Karpas-422 (cell line): ENCODE measurements around the gene PTPRO. TPM values are rescaled to one million over a fixed set of nuclear protein-coding genes. Genes with fewer than 3 reads are reported as not detected.
A peak's percentile ranks its signal among the peaks of the same experiment; 100 is the strongest.

Experiments
- DNase-seq: peaks from one replicate; pipeline ENCODE4 v3.0.0-alpha.2; 2015
- H2AFZ ChIP-seq: fragments of 200-600 bp; sonication (generic); 2 replicates; pipeline ENCODE4 v1.6.1; 2014; ENCODE audit warnings: antibody characterized with exemption, low read length, mixed read lengths
- H3K27ac ChIP-seq: fragments of 200-600 bp; sonication (generic); 2 replicates; pipeline ENCODE4 v1.5.1; 2014; ENCODE audit warnings: mild to moderate bottlenecking, low read length, moderate library complexity
- H3K27me3 ChIP-seq: fragments of 200-600 bp; sonication (generic); 2 replicates; pipeline ENCODE4 v1.6.1; 2014; ENCODE audit warnings: low read length, mixed read lengths
- H3K36me3 ChIP-seq: fragments of 200-600 bp; sonication (generic); 2 replicates; pipeline ENCODE4 v1.6.1; 2014; ENCODE audit warnings: low read length, mixed read lengths; ENCODE audit not compliant: insufficient read depth
- H3K4me1 ChIP-seq: fragments of 200-600 bp; sonication (generic); 2 replicates; pipeline ENCODE4 v1.6.1; 2014; ENCODE audit warnings: mild to moderate bottlenecking, low read length, mixed read lengths
- H3K4me2 ChIP-seq: fragments of 200-600 bp; sonication (generic); 2 replicates; pipeline ENCODE4 v1.6.1; 2014; ENCODE audit warnings: low read length, low read depth, mild to moderate bottlenecking; ENCODE audit not compliant: poor library complexity, severe bottlenecking
- H3K4me3 ChIP-seq: fragments of 200-600 bp; sonication (generic); 2 replicates; pipeline ENCODE4 v1.5.1; 2014; ENCODE audit warnings: mild to moderate bottlenecking, antibody characterized with exemption, low read length, mixed read lengths
- H3K79me2 ChIP-seq: fragments of 200-600 bp; sonication (generic); 2 replicates; pipeline ENCODE4 v1.6.1; 2014; ENCODE audit warnings: mild to moderate bottlenecking, low read length, mixed read lengths
- H3K9ac ChIP-seq: fragments of 200-600 bp; sonication (generic); 2 replicates; pipeline ENCODE4 v1.6.0; 2014; ENCODE audit warnings: low read length
- H3K9me2 ChIP-seq: fragments of 200-600 bp; sonication (generic), shearing (Covaris generic); replicated peaks from 2 replicates; pipeline ENCODE4 v1.6.0; 2014; ENCODE audit warnings: mild to moderate bottlenecking, low read length, moderate library complexity; ENCODE audit not compliant: insufficient read depth
- H3K9me3 ChIP-seq: fragments of 300-700, 200-600 bp; sonication (generic); 2 replicates; pipeline ENCODE4 v1.6.1; 2014; ENCODE audit warnings: low read length, mixed read lengths
- H4K20me1 ChIP-seq: fragments of 200-600 bp; sonication (generic); 2 replicates; pipeline ENCODE4 v1.6.1; 2014; ENCODE audit warnings: mild to moderate bottlenecking, antibody characterized with exemption, low read length, low read depth; ENCODE audit not compliant: insufficient read depth
- total RNA-seq: library from RNA; depleted of rRNA; stranded (reverse); fragments of >200 nt; shearing (Covaris generic); gene quantifications from 2 replicates; pipeline ENCODE4 v1.2.3, GENCODE V29; 2014; ENCODE audit warnings: low replicate concordance

PTPRO gene
- total RNA-seq, 1 experiment from 2014 or later: not detected

DNA sequence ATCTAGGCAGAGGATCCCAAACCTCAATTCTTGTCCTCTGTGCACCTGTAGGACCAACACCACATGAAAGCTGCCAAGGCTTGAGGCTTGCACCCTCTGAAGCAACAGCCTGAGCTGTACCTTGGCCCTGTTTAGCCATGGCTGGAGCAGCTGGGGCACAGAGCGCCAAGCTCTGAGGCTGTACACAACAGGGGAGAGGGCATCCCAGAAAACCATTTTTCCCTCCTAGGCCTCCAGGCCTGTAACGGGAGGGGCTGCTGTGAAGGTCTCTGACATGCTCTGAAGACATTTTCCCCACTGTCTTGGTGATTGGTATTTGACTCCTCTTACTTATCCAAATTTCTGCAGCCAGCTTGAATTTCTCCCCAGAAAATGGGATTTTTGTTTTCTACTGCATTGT is 22.4 kb upstream of the PTPRO start:
- Histone ChIP-seq H3K27ac (no peak overlapping the region), H2AFZ (no peak overlapping the region), H3K79me2 (no peaks in the 10 kb centered on the region), H4K20me1 (no peaks in the 10 kb centered on the region), H3K4me1 (no peaks in the 10 kb centered on the region), H3K27me3 (no peaks in the 10 kb centered on the region), H3K4me3 (no peak overlapping the region), H3K36me3 (no peaks in the 10 kb centered on the region), H3K9ac (no peak overlapping the region), H3K4me2 (no peak overlapping the region), H3K9me2 (no peaks in the 10 kb centered on the region), H3K9me3 (no peaks in the 10 kb centered on the region)
- DNase-seq: no peak

GRCh38 chr12:15304296-15304695 is 18.0 kb upstream of the PTPRO start:
- Histone ChIP-seq H3K9me3 (no peaks in the 10 kb centered on the region), H3K4me3 (no peak overlapping the region), H3K27ac (no peak overlapping the region), H3K27me3 (no peaks in the 10 kb centered on the region), H2AFZ (no peak overlapping the region), H3K79me2 (no peaks in the 10 kb centered on the region), H3K4me2 (no peak overlapping the region), H3K9ac (no peak overlapping the region), H4K20me1 (no peaks in the 10 kb centered on the region), H3K9me2 (no peaks in the 10 kb centered on the region), H3K4me1 (no peaks in the 10 kb centered on the region), H3K36me3 (no peaks in the 10 kb centered on the region)
- no peak for DNase-seq

- Histone ChIP-seq H3K4me3 (no peak overlapping the region), H3K9me3 (no peaks in the 10 kb centered on the region), H3K79me2 (no peaks in the 10 kb centered on the region), H3K36me3 (no peaks in the 10 kb centered on the region), H4K20me1 (no peaks in the 10 kb centered on the region), H3K27ac (no peak overlapping the region), H3K9ac (no peak overlapping the region), H3K4me1 (no peaks in the 10 kb centered on the region), H3K4me2 (no peak overlapping the region), H2AFZ (no peak overlapping the region), H3K27me3 (no peaks in the 10 kb centered on the region), H3K9me2 (no peaks in the 10 kb centered on the region)
- DNase-seq: no peak
Observed at GRCh38 chr12:15306605-15307004, 15.7 kb upstream of the PTPRO start.

GRCh38 chr12:15307079-15307478 is 15.2 kb upstream of the PTPRO start:
- Histone ChIP-seq H3K9me2 (no peaks in the 10 kb centered on the region), H3K9me3 (no peaks in the 10 kb centered on the region), H2AFZ (no peak overlapping the region), H3K27ac (no peak overlapping the region), H4K20me1 (no peaks in the 10 kb centered on the region), H3K27me3 (no peaks in the 10 kb centered on the region), H3K4me3 (no peak overlapping the region), H3K79me2 (no peaks in the 10 kb centered on the region), H3K36me3 (no peaks in the 10 kb centered on the region), H3K4me2 (no peak overlapping the region), H3K9ac (no peak overlapping the region), H3K4me1 (no peaks in the 10 kb centered on the region)
- DNase-seq: peak; percentile 42

- Histone ChIP-seq H2AFZ (no peak overlapping the region), H3K4me1 (no peaks in the 10 kb centered on the region), H3K36me3 (no peaks in the 10 kb centered on the region), H3K27ac (no peak overlapping the region), H3K9ac (no peak overlapping the region), H3K9me3 (no peaks in the 10 kb centered on the region), H3K27me3 (no peaks in the 10 kb centered on the region), H3K9me2 (no peaks in the 10 kb centered on the region), H3K79me2 (no peaks in the 10 kb centered on the region), H4K20me1 (no peaks in the 10 kb centered on the region), H3K4me3 (no peak overlapping the region), H3K4me2 (no peak overlapping the region)
- DNase-seq: no peak
Observed at GRCh38 chr12:15318841-15319240, 3.5 kb upstream of the PTPRO start.

GRCh38 chr12:15320881-15321280 is 1.4 kb upstream of the PTPRO start:
- H3K36me3 ChIP-seq: no peaks in the 10 kb centered on the region
- H3K4me2 ChIP-seq: no peak overlapping the region
- no peaks in the 10 kb centered on the region for H3K9me2 ChIP-seq
- H3K4me3 ChIP-seq: no peak overlapping the region
- H4K20me1 ChIP-seq: no peaks in the 10 kb centered on the region
- H3K9me3 ChIP-seq: no peaks in the 10 kb centered on the region
- no peak for DNase-seq
- no peak overlapping the region for H3K9ac ChIP-seq
- H3K4me1 ChIP-seq: no peaks in the 10 kb centered on the region
- H3K27me3 ChIP-seq: no peaks in the 10 kb centered on the region
- H2AFZ ChIP-seq: no peak overlapping the region
- no peaks in the 10 kb centered on the region for H3K79me2 ChIP-seq
- no peak overlapping the region for H3K27ac ChIP-seq

GRCh38 chr12:15323480-15323879 is 1.2 kb downstream of the PTPRO start:
- Histone ChIP-seq H3K9me3 (no peaks in the 10 kb centered on the region), H4K20me1 (no peaks in the 10 kb centered on the region), H3K9ac (no peak overlapping the region), H3K36me3 (no peaks in the 10 kb centered on the region), H3K4me2 (no peak overlapping the region), H3K4me1 (no peaks in the 10 kb centered on the region), H3K27ac (no peak overlapping the region), H3K4me3 (no peak overlapping the region), H3K27me3 (no peaks in the 10 kb centered on the region), H2AFZ (no peak overlapping the region), H3K79me2 (no peaks in the 10 kb centered on the region), H3K9me2 (no peaks in the 10 kb centered on the region)
- no peak for DNase-seq

- Histone ChIP-seq H3K9me2 (no peaks in the 10 kb centered on the region), H3K27ac (no peak overlapping the region)
Observed at GRCh38 chr12:15329891-15330290, 7.6 kb downstream of the PTPRO start.

DNA sequence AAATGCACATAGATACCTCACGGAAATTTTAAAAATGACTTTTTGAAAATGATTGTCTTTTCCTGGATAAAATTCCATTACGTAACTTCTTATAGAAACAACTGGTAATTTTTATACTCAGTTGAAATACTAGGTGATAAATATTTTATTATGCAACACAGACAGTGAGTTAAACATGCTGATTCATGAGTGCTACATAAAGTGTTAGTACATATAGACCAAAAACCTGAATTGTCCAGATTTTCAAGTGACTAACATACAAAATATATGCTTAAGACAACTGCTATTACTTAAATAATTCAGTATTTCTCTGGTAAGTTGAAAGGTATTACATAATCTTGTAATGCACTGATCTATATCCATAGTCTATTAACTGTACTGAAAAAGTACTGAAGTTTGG is 11.9 kb downstream of the PTPRO start:
- H2AFZ ChIP-seq: no peak overlapping the region
- H3K79me2 ChIP-seq: no peaks in the 10 kb centered on the region
- H3K36me3 ChIP-seq: no peaks in the 10 kb centered on the region
- no peak for DNase-seq
- no peaks in the 10 kb centered on the region for H3K27me3 ChIP-seq
- no peaks in the 10 kb centered on the region for H3K9me3 ChIP-seq
- H3K27ac ChIP-seq: no peak overlapping the region
- H3K9me2 ChIP-seq: no peaks in the 10 kb centered on the region
- no peak overlapping the region for H3K9ac ChIP-seq
- no peak overlapping the region for H3K4me3 ChIP-seq
- H3K4me2 ChIP-seq: no peak overlapping the region
- no peaks in the 10 kb centered on the region for H3K4me1 ChIP-seq
- no peaks in the 10 kb centered on the region for H4K20me1 ChIP-seq

More at GRCh38 chr12:15329891-15330290, 7.6 kb downstream of the PTPRO start:
- no peaks in the 10 kb centered on the region for H3K79me2 ChIP-seq
- no peak overlapping the region for H3K4me2 ChIP-seq
- H3K36me3 ChIP-seq: no peaks in the 10 kb centered on the region
- H4K20me1 ChIP-seq: no peaks in the 10 kb centered on the region
- no peak overlapping the region for H3K4me3 ChIP-seq
- no peak for DNase-seq
- H2AFZ ChIP-seq: no peak overlapping the region
- no peaks in the 10 kb centered on the region for H3K4me1 ChIP-seq
- no peaks in the 10 kb centered on the region for H3K9me3 ChIP-seq
- H3K27me3 ChIP-seq: no peaks in the 10 kb centered on the region
- H3K9ac ChIP-seq: no peak overlapping the region
